Uterus (tissue), 2 donors: ENCODE measurements around the gene CFAP97D2.
"Not testable (repeated sequence)": the region's sequence is repeated elsewhere in the genome, so short reads cannot be mapped to it uniquely, and the experiment has no call there.

Experiments used
- POLR2A ChIP-seq, 2 donors: fragments of 450-650 bp; IDR thresholded peaks; one replicate each; pipeline ENCODE4 v1.6.1; 2016; ENCODE audit warnings: antibody characterized with exemption in 2 of 2, mild to moderate bottlenecking in 1 of 2, moderate library complexity in 1 of 2
- TF ChIP-seq, protein P1 (sequence below), 4 experiments: fragments of 200-600 bp in 2 of 4; fragments of 450-650 bp in 2 of 4; sonication (generic) in 2 of 4; IDR thresholded peaks; one replicate each; pipeline ENCODE4 v1.5.1; 2016 to 2019; ENCODE audit warnings: antibody characterized with exemption in 4 of 4, mild to moderate bottlenecking in 2 of 4, moderate library complexity in 1 of 4

DNA sequence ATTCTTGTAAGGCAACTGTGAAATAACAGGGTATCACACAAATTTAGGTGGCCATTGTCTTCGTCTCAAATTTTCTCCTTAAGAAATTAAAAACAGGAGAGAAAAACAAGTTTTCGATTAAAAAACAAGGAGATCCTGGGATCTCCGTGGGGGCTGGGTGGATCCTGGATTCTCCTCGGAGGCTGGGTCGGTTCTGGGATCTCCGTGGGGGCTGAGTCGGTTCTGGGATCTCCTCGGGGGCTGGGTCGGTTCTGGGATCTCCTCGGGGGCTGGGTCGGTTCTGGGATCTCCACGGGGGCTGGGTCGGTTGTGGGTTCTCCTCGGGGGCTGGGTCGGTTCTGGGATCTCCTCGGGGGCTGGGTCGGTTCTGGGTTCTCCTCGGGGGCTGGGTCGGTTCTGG is 30.2 kb upstream of the CFAP97D2 start:
- TF ChIP-seq, protein P1, sequence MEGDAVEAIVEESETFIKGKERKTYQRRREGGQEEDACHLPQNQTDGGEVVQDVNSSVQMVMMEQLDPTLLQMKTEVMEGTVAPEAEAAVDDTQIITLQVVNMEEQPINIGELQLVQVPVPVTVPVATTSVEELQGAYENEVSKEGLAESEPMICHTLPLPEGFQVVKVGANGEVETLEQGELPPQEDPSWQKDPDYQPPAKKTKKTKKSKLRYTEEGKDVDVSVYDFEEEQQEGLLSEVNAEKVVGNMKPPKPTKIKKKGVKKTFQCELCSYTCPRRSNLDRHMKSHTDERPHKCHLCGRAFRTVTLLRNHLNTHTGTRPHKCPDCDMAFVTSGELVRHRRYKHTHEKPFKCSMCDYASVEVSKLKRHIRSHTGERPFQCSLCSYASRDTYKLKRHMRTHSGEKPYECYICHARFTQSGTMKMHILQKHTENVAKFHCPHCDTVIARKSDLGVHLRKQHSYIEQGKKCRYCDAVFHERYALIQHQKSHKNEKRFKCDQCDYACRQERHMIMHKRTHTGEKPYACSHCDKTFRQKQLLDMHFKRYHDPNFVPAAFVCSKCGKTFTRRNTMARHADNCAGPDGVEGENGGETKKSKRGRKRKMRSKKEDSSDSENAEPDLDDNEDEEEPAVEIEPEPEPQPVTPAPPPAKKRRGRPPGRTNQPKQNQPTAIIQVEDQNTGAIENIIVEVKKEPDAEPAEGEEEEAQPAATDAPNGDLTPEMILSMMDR (IDR thresholded peaks at IDR 0.05) = not testable (repeated sequence)
- TF ChIP-seq POLR2A (IDR thresholded peaks at IDR 0.05) = not testable (repeated sequence)
